Measurements from ENCODE around the gene CHN1. TPM values are rescaled to one million over a fixed set of nuclear protein-coding genes. Genes with fewer than 3 reads are reported as not detected.
A peak's percentile ranks its signal among the peaks of the same experiment; 100 is the strongest.

CHN1 gene
- total RNA-seq, 1 donor from 2014 or later, result 14.2 TPM

DNA sequence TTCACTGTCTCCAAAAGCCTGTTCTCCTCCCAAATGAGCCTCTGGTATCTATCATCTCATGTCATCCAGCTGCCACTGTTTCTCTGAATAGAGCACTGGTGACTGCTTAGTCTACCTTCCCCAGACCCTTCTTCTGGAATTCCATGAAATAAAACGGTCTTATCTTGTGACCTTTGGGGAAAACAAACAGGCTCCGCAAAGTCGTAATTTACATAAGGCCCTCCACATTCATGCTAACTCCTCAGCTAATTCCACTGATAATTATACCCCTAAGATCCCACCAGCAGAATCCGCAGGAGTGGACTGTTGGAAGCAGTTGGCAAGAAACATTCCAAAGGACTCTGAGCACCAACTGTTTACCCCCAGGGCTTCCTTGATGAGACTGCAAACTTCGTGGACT is 33.9 kb upstream of the CHN1 start:
- Histone ChIP-seq H3K27ac (replicated peaks) (no peak overlapping the region), H3K27me3 (ENCODE audit: low read depth) (no peaks in the 10 kb centered on the region), H3K9me3 (replicated peaks) (peaks cover 13% of the 10 kb centered on the region), H3K4me3 (no peak overlapping the region), H3K4me1 (peaks cover 10% of the 10 kb centered on the region), H3K36me3 (no peaks in the 10 kb centered on the region)
- intact Hi-C loops (cut with micrococcal nuclease), result no loop called here
- no peak for DNase-seq
- TF ChIP-seq, protein P1, sequence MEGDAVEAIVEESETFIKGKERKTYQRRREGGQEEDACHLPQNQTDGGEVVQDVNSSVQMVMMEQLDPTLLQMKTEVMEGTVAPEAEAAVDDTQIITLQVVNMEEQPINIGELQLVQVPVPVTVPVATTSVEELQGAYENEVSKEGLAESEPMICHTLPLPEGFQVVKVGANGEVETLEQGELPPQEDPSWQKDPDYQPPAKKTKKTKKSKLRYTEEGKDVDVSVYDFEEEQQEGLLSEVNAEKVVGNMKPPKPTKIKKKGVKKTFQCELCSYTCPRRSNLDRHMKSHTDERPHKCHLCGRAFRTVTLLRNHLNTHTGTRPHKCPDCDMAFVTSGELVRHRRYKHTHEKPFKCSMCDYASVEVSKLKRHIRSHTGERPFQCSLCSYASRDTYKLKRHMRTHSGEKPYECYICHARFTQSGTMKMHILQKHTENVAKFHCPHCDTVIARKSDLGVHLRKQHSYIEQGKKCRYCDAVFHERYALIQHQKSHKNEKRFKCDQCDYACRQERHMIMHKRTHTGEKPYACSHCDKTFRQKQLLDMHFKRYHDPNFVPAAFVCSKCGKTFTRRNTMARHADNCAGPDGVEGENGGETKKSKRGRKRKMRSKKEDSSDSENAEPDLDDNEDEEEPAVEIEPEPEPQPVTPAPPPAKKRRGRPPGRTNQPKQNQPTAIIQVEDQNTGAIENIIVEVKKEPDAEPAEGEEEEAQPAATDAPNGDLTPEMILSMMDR (IDR thresholded peaks at IDR 0.05; ENCODE audit: borderline replicate concordance), result no peak

DNA sequence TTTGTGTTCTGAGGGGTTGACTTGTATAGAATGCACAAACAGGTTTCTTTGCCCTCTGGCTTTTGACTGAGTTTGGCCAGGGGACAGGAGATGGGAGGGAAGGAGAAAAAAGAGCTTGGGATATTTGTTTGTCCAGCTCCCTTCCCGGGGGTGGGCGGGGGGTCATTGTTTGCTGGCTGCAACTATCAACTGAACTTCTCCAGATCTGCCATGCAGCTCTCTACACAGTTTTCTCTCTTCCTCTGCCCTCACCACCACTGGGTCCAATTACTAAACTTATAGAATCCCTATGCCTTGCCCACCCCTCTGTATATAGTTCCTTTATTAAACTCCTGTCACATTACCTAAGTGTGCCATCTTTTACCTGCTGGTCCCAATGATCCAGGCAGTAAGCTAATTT is 32.8 kb upstream of the CHN1 start:
- intact Hi-C loops (cut with micrococcal nuclease), result no loop called here
- no peaks in the 10 kb centered on the region for H3K36me3 ChIP-seq
- TF ChIP-seq, protein P1 (IDR thresholded peaks at IDR 0.05; ENCODE audit: borderline replicate concordance), result no peak

DNA sequence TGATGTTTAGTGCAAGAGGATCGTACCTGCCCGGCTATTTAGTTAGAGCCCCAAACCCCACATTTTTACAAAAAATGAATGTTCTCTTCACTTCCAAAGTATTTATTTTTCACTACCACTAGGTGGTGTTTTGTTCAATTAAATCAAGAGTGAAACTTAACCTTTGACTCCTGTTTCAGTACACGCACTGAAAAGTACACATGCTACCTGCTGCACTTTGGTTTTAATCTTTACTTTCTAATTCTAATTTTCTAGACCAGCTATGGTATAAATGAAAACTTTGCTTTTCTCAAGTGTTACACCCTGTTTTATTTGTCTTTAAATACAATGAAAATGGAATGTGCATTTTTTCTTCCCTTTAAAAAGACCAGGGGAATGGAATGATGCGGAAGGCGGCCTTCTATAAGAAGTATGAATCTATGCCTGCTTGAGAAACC is 31.4 kb upstream of the CHN1 start:
- intact Hi-C loops (cut with micrococcal nuclease), result no loop called here
- H3K36me3 ChIP-seq, result no peaks in the 10 kb centered on the region
- no peak for DNase-seq
- H3K4me1 ChIP-seq, result peaks cover 10% of the 10 kb centered on the region
- no peaks in the 10 kb centered on the region for H3K27me3 ChIP-seq (ENCODE audit: low read depth)
- TF ChIP-seq, protein P1 (IDR thresholded peaks at IDR 0.05; ENCODE audit: borderline replicate concordance), result peak; percentile 65
- H3K27ac ChIP-seq (replicated peaks), result no peak overlapping the region
- no peaks in the 10 kb centered on the region for H3K9me3 ChIP-seq (replicated peaks)
- H3K4me3 ChIP-seq, result peak overlapping the region; percentile 24

More for the DNA sequence above, 32.8 kb upstream of the CHN1 start:
- Histone ChIP-seq H3K4me1 (peaks cover 10% of the 10 kb centered on the region), H3K4me3 (no peak overlapping the region), H3K27ac (replicated peaks) (no peak overlapping the region), H3K9me3 (replicated peaks) (peaks cover 9% of the 10 kb centered on the region), H3K27me3 (ENCODE audit: low read depth) (no peaks in the 10 kb centered on the region)
- no peak for DNase-seq

DNA sequence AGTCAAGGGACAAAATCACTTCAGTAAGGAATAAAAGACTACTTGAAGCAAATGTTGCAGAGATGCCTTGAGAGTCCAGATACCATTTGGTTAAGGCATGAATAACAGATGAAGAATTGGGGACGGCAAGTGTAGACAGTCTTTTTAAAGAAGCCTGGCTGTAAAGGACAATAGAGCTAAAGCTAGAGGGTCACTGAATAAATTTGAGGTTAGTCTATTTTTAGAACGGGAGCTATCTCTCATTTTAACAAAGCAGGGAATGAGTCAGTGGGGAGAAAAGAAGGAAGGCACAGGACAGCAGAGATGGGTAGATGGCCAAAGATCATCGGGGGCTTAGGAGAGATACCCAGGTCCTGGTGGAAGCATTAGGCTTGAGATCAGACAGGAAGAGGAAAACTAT is 30.6 kb upstream of the CHN1 start:
- TF ChIP-seq, protein P1 (IDR thresholded peaks at IDR 0.05; ENCODE audit: borderline replicate concordance), result no peak
- Histone ChIP-seq H3K27ac (replicated peaks) (no peak overlapping the region), H3K4me1 (peaks cover 10% of the 10 kb centered on the region), H3K9me3 (replicated peaks) (no peaks in the 10 kb centered on the region), H3K36me3 (no peaks in the 10 kb centered on the region), H3K27me3 (ENCODE audit: low read depth) (no peaks in the 10 kb centered on the region), H3K4me3 (no peak overlapping the region)
- intact Hi-C loops (cut with micrococcal nuclease), result no loop called here
- no peak for DNase-seq

DNA sequence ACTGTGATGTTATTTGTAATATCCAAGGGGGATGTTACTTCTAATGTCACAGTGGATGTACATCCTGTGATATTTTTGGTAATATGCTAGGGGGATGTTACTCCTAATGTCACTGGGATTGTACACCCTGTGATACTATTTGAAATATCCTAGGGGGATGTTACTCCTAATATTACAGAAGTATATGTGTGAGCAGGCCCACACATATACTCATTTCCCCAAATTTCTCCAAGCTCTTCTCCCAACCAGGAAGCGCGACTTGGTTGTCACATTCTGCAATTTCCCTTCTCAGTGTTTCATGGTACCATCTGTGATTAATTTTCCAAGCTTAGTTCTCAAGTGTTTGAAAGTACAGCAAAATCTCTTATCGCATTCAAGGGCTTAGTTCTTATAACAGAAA is 29.5 kb upstream of the CHN1 start:
- H3K36me3 ChIP-seq, result no peaks in the 10 kb centered on the region
- H3K9me3 ChIP-seq (replicated peaks), result no peaks in the 10 kb centered on the region
- no peaks in the 10 kb centered on the region for H3K27me3 ChIP-seq (ENCODE audit: low read depth)
- no peak for DNase-seq
- peaks cover 10% of the 10 kb centered on the region for H3K4me1 ChIP-seq
- intact Hi-C loops (cut with micrococcal nuclease), result no loop called here
- no peak overlapping the region for H3K27ac ChIP-seq (replicated peaks)
- H3K4me3 ChIP-seq, result no peak overlapping the region
- TF ChIP-seq, protein P1 (IDR thresholded peaks at IDR 0.05; ENCODE audit: borderline replicate concordance), result no peak

Measured in left ventricle myocardium inferior (tissue), 1 donor.